ENCODE measurements around the gene SERPINB1. TPM values are rescaled to one million over a fixed set of nuclear protein-coding genes. Genes with fewer than 3 reads are reported as not detected.

Gene SERPINB1
- total and polyA plus RNA-seq, 9 of the 15 experiments (the other 6 are each of a cell fraction or from before 2014, with no cell fraction given) = 33.9 to 108 (median 63.8) TPM

DNA sequence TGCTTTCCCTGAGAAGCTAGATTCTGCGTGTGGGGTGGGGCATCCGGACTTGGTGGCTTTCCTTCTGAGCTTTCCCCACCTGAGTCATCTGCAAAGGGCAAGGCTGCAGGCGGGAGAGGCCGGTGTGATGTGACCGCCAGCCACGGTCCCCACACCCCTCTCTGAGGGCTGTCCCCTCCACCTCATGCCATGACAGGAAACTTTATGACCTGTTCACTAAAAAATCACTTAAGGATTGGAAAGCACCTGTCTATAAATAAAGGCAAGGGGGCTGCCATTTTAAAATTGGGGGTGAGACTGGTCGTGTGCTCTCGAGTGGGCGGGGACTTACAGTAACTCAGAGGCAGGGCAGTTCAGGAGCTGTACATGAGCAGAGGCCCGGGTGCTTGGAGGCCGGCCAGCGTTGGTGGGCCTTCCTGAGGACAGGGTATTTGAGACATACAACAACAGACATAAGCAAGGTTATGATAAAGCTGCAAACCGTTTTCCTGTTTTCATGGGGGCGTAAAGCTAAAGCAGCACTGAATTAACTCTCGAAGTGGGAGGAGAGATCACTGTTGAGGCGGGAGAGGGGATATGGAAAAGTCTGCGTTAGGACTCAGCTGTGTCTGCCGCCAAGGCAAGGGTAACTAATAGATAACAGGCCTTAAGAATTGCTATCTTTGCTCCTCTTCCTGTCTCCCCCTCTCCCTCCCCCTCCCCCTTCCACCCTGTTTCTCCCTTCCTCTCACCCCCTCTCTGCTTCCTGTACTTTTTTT is 16.1 kb upstream of the SERPINB1 start (continued):
- TF ChIP-seq FOXA3 (CRISPR knock-in tag; conservative IDR thresholded peaks at IDR 0.05 in 1 of 2, IDR thresholded peaks at IDR 0.05 in 1 of 2) (peak in 1 of 2 experiments; percentile 40; a peak in 1 of 4 replicates), KLF16 (IDR thresholded peaks at IDR 0.05) (peak; percentile 78), PHTF2 (CRISPR knock-in tag; IDR thresholded peaks at IDR 0.05) (no peak), E2F3 (CRISPR knock-in tag; IDR thresholded peaks at IDR 0.05) (no peak), RAD21 (CRISPR knock-in tag; conservative IDR thresholded peaks at IDR 0.05 in 1 of 2, IDR thresholded peaks at IDR 0.05 in 1 of 2) (no peak; a peak in 1 of 4 replicates), ZNF764 (CRISPR knock-in tag; IDR thresholded peaks at IDR 0.05; ENCODE audit: low read depth) (no peak), ZNF174 (CRISPR knock-in tag; IDR thresholded peaks at IDR 0.05) (no peak), ZNF23 (CRISPR knock-in tag; IDR thresholded peaks at IDR 0.05) (no peak)
- TF ChIP-seq, protein P1, sequence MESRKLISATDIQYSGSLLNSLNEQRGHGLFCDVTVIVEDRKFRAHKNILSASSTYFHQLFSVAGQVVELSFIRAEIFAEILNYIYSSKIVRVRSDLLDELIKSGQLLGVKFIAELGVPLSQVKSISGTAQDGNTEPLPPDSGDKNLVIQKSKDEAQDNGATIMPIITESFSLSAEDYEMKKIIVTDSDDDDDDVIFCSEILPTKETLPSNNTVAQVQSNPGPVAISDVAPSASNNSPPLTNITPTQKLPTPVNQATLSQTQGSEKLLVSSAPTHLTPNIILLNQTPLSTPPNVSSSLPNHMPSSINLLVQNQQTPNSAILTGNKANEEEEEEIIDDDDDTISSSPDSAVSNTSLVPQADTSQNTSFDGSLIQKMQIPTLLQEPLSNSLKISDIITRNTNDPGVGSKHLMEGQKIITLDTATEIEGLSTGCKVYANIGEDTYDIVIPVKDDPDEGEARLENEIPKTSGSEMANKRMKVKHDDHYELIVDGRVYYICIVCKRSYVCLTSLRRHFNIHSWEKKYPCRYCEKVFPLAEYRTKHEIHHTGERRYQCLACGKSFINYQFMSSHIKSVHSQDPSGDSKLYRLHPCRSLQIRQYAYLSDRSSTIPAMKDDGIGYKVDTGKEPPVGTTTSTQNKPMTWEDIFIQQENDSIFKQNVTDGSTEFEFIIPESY (CRISPR knock-in tag; IDR thresholded peaks at IDR 0.05) = peak; percentile 61; the same call in 1 of the 2 replicates
- TF ChIP-seq, protein P2, sequence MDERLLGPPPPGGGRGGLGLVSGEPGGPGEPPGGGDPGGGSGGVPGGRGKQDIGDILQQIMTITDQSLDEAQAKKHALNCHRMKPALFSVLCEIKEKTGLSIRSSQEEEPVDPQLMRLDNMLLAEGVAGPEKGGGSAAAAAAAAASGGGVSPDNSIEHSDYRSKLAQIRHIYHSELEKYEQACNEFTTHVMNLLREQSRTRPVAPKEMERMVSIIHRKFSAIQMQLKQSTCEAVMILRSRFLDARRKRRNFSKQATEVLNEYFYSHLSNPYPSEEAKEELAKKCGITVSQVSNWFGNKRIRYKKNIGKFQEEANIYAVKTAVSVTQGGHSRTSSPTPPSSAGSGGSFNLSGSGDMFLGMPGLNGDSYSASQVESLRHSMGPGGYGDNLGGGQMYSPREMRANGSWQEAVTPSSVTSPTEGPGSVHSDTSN (CRISPR knock-in tag; IDR thresholded peaks at IDR 0.05; ENCODE audit: low read depth) = no peak
- TF ChIP-seq, protein P2 (tag; conservative IDR thresholded peaks at IDR 0.05; ENCODE audit: low read depth) = peak; percentile 54
- TF ChIP-seq, protein P3, sequence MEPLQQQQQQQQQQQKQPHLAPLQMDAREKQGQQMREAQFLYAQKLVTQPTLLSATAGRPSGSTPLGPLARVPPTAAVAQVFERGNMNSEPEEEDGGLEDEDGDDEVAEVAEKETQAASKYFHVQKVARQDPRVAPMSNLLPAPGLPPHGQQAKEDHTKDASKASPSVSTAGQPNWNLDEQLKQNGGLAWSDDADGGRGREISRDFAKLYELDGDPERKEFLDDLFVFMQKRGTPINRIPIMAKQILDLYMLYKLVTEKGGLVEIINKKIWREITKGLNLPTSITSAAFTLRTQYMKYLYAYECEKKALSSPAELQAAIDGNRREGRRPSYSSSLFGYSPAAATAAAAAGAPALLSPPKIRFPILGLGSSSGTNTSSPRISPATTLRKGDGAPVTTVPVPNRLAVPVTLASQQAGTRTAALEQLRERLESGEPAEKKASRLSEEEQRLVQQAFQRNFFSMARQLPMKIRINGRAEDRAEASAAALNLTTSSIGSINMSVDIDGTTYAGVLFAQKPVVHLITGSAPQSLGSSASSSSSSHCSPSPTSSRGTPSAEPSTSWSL (CRISPR knock-in tag; IDR thresholded peaks at IDR 0.05; ENCODE audit: borderline replicate concordance) = no peak
- TF ChIP-seq, protein P4, sequence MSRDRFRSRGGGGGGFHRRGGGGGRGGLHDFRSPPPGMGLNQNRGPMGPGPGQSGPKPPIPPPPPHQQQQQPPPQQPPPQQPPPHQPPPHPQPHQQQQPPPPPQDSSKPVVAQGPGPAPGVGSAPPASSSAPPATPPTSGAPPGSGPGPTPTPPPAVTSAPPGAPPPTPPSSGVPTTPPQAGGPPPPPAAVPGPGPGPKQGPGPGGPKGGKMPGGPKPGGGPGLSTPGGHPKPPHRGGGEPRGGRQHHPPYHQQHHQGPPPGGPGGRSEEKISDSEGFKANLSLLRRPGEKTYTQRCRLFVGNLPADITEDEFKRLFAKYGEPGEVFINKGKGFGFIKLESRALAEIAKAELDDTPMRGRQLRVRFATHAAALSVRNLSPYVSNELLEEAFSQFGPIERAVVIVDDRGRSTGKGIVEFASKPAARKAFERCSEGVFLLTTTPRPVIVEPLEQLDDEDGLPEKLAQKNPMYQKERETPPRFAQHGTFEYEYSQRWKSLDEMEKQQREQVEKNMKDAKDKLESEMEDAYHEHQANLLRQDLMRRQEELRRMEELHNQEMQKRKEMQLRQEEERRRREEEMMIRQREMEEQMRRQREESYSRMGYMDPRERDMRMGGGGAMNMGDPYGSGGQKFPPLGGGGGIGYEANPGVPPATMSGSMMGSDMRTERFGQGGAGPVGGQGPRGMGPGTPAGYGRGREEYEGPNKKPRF (IDR thresholded peaks at IDR 0.05; ENCODE audit: low read depth, low read length) = no peak
- TF ChIP-seq, protein P5, sequence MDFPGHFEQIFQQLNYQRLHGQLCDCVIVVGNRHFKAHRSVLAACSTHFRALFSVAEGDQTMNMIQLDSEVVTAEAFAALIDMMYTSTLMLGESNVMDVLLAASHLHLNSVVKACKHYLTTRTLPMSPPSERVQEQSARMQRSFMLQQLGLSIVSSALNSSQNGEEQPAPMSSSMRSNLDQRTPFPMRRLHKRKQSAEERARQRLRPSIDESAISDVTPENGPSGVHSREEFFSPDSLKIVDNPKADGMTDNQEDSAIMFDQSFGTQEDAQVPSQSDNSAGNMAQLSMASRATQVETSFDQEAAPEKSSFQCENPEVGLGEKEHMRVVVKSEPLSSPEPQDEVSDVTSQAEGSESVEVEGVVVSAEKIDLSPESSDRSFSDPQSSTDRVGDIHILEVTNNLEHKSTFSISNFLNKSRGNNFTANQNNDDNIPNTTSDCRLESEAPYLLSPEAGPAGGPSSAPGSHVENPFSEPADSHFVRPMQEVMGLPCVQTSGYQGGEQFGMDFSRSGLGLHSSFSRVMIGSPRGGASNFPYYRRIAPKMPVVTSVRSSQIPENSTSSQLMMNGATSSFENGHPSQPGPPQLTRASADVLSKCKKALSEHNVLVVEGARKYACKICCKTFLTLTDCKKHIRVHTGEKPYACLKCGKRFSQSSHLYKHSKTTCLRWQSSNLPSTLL (IDR thresholded peaks at IDR 0.05) = no peak
